ENCODE measurements around the gene QSOX1. TPM values are rescaled to one million over a fixed set of nuclear protein-coding genes. Genes with fewer than 3 reads are reported as not detected.

The QSOX1 gene
- total RNA-seq, 4 donors from 2014 or later, result 19.6 to 45.2 (median 28.4) TPM

DNA sequence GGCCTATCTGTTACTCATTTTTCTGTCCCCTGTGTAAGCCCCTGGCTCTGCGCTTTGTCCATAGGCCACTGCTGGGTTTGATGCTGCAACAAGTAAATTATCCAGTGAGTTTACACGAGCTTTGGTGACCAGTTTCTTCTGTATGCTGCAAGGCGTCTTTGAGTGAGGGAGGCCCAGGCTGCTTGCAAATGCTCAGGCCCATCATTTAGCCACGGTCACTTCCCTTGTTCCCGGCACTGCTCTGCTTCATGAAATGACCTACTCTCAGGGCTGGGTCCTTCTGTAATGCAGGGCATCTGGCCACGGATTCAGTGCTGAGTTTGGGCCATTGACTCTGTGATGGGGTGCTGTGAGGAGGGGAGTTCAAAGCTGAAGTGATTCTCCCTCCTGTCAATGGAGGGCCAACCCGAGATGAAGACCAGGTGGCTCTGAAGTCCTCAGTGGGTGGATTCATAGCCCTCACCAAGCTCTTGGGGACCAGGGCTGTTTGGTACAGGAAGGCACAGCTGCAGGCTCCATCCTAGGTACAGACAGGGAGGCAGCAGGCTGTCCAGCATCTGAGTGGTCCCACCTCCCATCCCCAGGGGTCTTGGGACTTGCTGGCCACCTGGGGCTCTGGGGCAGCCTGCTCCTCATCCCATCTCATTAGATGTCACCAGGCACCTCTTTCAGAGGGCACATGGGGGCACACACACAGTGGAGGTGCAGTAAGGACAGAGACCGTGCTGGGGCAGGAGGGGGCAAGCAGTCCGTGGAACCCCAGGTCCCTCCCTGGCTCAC lies 97.0 kb downstream of the QSOX1 start:
- H3K27ac ChIP-seq, result no peak overlapping the region
- no peaks in the 10 kb centered on the region for H3K27me3 ChIP-seq
- DNase-seq, result no peak
- TF ChIP-seq, protein P1, sequence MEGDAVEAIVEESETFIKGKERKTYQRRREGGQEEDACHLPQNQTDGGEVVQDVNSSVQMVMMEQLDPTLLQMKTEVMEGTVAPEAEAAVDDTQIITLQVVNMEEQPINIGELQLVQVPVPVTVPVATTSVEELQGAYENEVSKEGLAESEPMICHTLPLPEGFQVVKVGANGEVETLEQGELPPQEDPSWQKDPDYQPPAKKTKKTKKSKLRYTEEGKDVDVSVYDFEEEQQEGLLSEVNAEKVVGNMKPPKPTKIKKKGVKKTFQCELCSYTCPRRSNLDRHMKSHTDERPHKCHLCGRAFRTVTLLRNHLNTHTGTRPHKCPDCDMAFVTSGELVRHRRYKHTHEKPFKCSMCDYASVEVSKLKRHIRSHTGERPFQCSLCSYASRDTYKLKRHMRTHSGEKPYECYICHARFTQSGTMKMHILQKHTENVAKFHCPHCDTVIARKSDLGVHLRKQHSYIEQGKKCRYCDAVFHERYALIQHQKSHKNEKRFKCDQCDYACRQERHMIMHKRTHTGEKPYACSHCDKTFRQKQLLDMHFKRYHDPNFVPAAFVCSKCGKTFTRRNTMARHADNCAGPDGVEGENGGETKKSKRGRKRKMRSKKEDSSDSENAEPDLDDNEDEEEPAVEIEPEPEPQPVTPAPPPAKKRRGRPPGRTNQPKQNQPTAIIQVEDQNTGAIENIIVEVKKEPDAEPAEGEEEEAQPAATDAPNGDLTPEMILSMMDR (IDR thresholded peaks at IDR 0.05), result no peak
- no peak for TF ChIP-seq POLR2A (IDR thresholded peaks at IDR 0.05)
- H3K9me3 ChIP-seq, result no peaks in the 10 kb centered on the region
- intact Hi-C loops (cut with DNase I), result loop anchor here (10.0 kb wide), 1 partner anchor 223 kb away; no protein-coding TSS in a partner anchor
- no peaks in the 10 kb centered on the region for H3K4me1 ChIP-seq
- 83 to 89% methylated on average over 9 of the region's 9 CpGs for WGBS, 2 donors
- no peaks in the 10 kb centered on the region for H3K36me3 ChIP-seq
- no peak overlapping the region for H3K4me3 ChIP-seq (replicated peaks in 1 of 3)

DNA sequence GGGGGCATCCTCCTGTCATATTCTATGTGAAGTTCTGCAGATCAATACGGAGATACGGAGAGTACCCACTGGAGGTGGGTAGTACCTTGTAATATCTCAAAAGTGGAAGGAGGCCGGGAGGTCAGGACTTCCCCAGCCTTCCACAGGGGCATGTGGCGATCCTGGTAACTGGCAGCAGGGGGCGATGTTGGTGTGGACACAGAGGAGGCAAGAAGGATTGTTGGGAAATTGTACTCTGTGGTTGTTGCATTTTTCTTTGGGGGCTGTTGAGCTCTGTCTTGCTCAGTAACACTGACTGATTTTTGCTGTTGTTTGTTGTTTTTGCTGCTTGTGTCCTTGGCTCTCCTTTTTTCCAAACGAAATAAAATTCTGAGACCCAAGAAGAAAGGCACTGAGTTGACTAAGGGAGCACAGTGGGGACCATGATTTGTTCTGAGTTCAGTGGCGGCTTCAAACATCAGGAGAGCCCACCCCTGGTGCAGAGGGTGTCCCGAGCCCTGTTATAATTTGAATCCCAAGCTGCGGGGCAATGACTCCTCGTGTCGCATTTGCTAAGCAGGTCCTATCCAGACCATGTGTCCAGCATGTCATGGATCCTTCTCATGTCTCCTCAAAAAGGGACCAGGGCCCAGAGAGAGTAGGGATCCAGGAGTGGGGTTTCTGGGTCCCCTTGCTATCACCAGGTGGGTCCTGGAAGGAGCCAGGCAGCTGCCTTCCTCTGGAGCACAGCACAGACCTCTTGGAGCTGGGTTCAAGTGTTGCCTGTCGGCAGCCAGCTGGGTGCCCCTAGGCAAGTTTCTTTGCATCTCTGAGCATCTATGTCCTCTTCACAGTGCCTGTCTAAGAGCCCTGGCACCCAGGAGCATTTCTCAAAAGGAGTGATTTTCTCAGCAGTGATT lies 98.2 kb downstream of the QSOX1 start:
- Histone ChIP-seq H3K9me3 (no peaks in the 10 kb centered on the region), H3K27me3 (no peaks in the 10 kb centered on the region), H3K4me1 (no peaks in the 10 kb centered on the region), H3K36me3 (no peaks in the 10 kb centered on the region), H3K27ac (no peak overlapping the region), H3K4me3 (replicated peaks in 1 of 3) (no peak overlapping the region)
- 73 to 79% methylated on average over 12 of the region's 12 CpGs for WGBS, 2 donors
- intact Hi-C loops (cut with DNase I), result loop anchor here (10.0 kb wide), 1 partner anchor 222 kb away; no protein-coding TSS in a partner anchor
- peak; percentile 48 to 60 for DNase-seq
- TF ChIP-seq, protein P1 (IDR thresholded peaks at IDR 0.05), result peak in 4 of 6 experiments; percentile 40 to 65 (median 58)
- TF ChIP-seq POLR2A (IDR thresholded peaks at IDR 0.05), result no peak

Other genes starting within 250 kb of the QSOX1 start
- 10 to 100 TPM; 58.3 to 78.1 (median 65.2) TPM for gene CEP350, start 200.1 kb upstream of the QSOX1 start, total RNA-seq
- not detected for gene LHX4, start 75.4 kb downstream of the QSOX1 start, total RNA-seq

Data from thyroid gland (tissue), 4 donors.